Measurements from ENCODE around the gene ZPBP. TPM values are rescaled to one million over a fixed set of nuclear protein-coding genes. Genes with fewer than 3 reads are reported as not detected.

ZPBP gene
- total RNA-seq, 1 experiment from 2014 or later = not detected

DNA sequence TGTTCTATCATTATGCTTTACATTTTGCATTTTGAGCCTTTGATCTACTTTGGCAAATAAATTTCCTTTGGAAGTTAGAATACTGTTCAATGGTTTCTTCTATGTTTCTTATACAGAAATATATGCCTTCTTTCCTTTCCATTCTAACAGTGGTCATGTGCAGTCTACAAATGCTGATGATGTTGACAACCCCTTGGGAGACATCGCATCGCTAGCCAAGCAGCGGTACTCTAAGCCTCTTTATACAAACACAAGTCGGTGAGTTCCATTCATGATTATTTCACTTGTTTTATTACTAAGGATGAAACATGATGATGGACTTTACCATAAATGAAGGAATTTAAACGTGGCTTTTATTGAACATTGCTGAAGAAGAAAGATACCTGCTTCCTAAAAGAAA is 48.1 kb upstream of the ZPBP start:
- Histone ChIP-seq H3K79me2 (ENCODE audit: low read depth) (no peaks in the 10 kb centered on the region), H3K36me3 (ENCODE audit: low read depth) (no peaks in the 10 kb centered on the region), H3K4me2 (no peak overlapping the region), H3K27me3 (ENCODE audit: insufficient read depth, low read depth) (peaks cover 11% of the 10 kb centered on the region; the same call in 1 of the 2 replicates), H3K9me2 (ENCODE audit: insufficient read depth) (0 out of 2 replicates have a peak, but pooled peaks cover 3% of the 10 kb centered on the region), H2AFZ (no peak overlapping the region), H3F3A (ENCODE audit: insufficient read depth, low read depth) (no peaks in the 10 kb centered on the region), H3K4me3 (no peak overlapping the region), H3K4me1 (replicated peaks; ENCODE audit: insufficient read depth) (no peaks in the 10 kb centered on the region), H3K27ac (no peak overlapping the region), H3K9me3 (ENCODE audit: insufficient read depth, low read depth) (no peaks in the 10 kb centered on the region), H4K20me1 (ENCODE audit: insufficient read depth) (no peaks in the 10 kb centered on the region)
- ChIA-PET CTCF (interaction anchor here (0.6 kb wide), 1 partner anchor 1019 kb away, joined by 5 read pairs; no protein-coding TSS in a partner anchor), POLR2A (ENCODE audit: unreplicated experiment) (no interaction called here)
- TF ChIP-seq EZH2 (IDR thresholded peaks at IDR 0.05; ENCODE audit: low read depth) = no peak
- TF ChIP-seq, protein P1, sequence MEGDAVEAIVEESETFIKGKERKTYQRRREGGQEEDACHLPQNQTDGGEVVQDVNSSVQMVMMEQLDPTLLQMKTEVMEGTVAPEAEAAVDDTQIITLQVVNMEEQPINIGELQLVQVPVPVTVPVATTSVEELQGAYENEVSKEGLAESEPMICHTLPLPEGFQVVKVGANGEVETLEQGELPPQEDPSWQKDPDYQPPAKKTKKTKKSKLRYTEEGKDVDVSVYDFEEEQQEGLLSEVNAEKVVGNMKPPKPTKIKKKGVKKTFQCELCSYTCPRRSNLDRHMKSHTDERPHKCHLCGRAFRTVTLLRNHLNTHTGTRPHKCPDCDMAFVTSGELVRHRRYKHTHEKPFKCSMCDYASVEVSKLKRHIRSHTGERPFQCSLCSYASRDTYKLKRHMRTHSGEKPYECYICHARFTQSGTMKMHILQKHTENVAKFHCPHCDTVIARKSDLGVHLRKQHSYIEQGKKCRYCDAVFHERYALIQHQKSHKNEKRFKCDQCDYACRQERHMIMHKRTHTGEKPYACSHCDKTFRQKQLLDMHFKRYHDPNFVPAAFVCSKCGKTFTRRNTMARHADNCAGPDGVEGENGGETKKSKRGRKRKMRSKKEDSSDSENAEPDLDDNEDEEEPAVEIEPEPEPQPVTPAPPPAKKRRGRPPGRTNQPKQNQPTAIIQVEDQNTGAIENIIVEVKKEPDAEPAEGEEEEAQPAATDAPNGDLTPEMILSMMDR (conservative IDR thresholded peaks at IDR 0.05) = no peak
- no peak for DNase-seq
- intact Hi-C loops (cut with micrococcal nuclease; ENCODE audit: unreplicated experiment) = no loop called here
- BruUV-seq (replicated peaks) = no TSS peak

DNA sequence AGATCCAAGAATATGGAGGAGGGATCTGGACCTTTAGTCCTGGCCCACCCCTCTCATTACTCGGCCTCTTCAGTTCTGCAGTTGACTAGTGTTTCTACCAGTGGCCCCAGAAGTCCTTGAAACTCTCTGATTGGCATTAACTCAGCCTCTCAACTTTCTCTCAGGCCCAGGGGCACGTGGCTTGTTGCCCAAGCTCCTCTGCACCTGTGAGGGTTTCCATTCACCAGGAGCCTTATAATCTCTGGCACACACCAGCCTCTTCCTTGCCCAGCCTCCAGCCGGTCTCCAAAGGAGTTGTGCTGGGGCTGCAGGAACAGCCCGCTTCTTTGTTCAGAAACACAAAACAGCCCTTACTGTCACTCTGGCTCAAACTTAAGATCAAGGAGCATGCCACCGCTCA is 47.6 kb upstream of the ZPBP start:
- CTCF ChIA-PET = no interaction called here
- intact Hi-C loops (cut with micrococcal nuclease; ENCODE audit: unreplicated experiment) = no loop called here
- no peak for DNase-seq
- Histone ChIP-seq H3K27me3 (ENCODE audit: insufficient read depth, low read depth) (peaks cover 8% of the 10 kb centered on the region; the same call in 1 of the 2 replicates), H3F3A (ENCODE audit: insufficient read depth, low read depth) (no peaks in the 10 kb centered on the region), H3K79me2 (ENCODE audit: low read depth) (no peaks in the 10 kb centered on the region), H3K9me2 (ENCODE audit: insufficient read depth) (0 out of 2 replicates have a peak, but pooled peaks cover 3% of the 10 kb centered on the region), H3K36me3 (ENCODE audit: low read depth) (no peaks in the 10 kb centered on the region), H3K4me1 (replicated peaks; ENCODE audit: insufficient read depth) (no peaks in the 10 kb centered on the region), H2AFZ (no peak overlapping the region), H3K9me3 (ENCODE audit: insufficient read depth, low read depth) (no peaks in the 10 kb centered on the region), H3K4me2 (no peak overlapping the region), H4K20me1 (ENCODE audit: insufficient read depth) (no peaks in the 10 kb centered on the region), H3K27ac (no peak overlapping the region), H3K4me3 (no peak overlapping the region)
- POLR2A ChIA-PET (ENCODE audit: unreplicated experiment) = no interaction called here
- TF ChIP-seq, protein P1 (conservative IDR thresholded peaks at IDR 0.05) = no peak
- TF ChIP-seq EZH2 (IDR thresholded peaks at IDR 0.05; ENCODE audit: low read depth) = no peak
- no TSS peak for BruUV-seq (replicated peaks)

DNA sequence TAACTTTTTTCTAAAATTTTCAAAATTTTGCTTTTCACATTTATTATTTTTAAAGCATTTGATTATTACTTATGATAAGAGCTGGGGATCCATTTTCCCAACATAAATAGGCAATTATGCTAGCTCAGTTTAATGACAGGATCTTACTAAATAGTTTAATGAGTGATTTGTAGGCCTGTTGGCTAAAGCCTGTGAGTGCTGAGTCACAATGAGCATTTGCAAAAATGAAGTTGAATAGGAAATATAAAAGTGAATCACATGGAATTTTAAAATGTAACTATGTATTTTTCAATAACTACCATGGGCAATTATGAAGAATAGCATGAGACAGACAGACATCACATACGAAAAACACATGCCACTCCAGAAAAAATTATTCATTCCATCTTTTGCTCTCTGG is 45.1 kb upstream of the ZPBP start:
- no peak for TF ChIP-seq EZH2 (IDR thresholded peaks at IDR 0.05; ENCODE audit: low read depth)
- TF ChIP-seq, protein P1 (conservative IDR thresholded peaks at IDR 0.05) = no peak
- Histone ChIP-seq H3K27me3 (ENCODE audit: insufficient read depth, low read depth) (peaks cover 14% of the 10 kb centered on the region; the same call in 1 of the 2 replicates), H3F3A (ENCODE audit: insufficient read depth, low read depth) (no peaks in the 10 kb centered on the region), H3K79me2 (ENCODE audit: low read depth) (no peaks in the 10 kb centered on the region), H3K9me3 (ENCODE audit: insufficient read depth, low read depth) (no peaks in the 10 kb centered on the region), H3K36me3 (ENCODE audit: low read depth) (no peaks in the 10 kb centered on the region), H3K27ac (no peak overlapping the region), H2AFZ (no peak overlapping the region), H4K20me1 (ENCODE audit: insufficient read depth) (no peaks in the 10 kb centered on the region), H3K4me3 (no peak overlapping the region), H3K9me2 (ENCODE audit: insufficient read depth) (0 out of 2 replicates have a peak, but pooled peaks cover 3% of the 10 kb centered on the region), H3K4me1 (replicated peaks; ENCODE audit: insufficient read depth) (no peaks in the 10 kb centered on the region), H3K4me2 (no peak overlapping the region)
- CTCF ChIA-PET = no interaction called here
- DNase-seq = no peak
- intact Hi-C loops (cut with micrococcal nuclease; ENCODE audit: unreplicated experiment) = no loop called here
- POLR2A ChIA-PET (ENCODE audit: unreplicated experiment) = no interaction called here
- BruUV-seq (replicated peaks) = no TSS peak

Data from PC-9 (cell line).